GM23248 (cell line): ENCODE measurements around the gene SIX2.

Experiments used
- EZH2 ChIP-seq: fragments of 200-600 bp; sonication (generic); IDR thresholded peaks from 2 replicates; pipeline ENCODE4 v1.6.1; 2018; ENCODE audit warnings: antibody characterized with exemption, mild to moderate bottlenecking; ENCODE audit not compliant: insufficient read depth, poor library complexity, severe bottlenecking
- EZH2phosphoT487 ChIP-seq: fragments of 200-600 bp; sonication (generic); IDR thresholded peaks from 2 replicates; pipeline ENCODE4 v1.6.1; 2018; ENCODE audit warnings: antibody characterized with exemption, moderate library complexity, mild to moderate bottlenecking, low read depth; ENCODE audit not compliant: insufficient read depth

DNA sequence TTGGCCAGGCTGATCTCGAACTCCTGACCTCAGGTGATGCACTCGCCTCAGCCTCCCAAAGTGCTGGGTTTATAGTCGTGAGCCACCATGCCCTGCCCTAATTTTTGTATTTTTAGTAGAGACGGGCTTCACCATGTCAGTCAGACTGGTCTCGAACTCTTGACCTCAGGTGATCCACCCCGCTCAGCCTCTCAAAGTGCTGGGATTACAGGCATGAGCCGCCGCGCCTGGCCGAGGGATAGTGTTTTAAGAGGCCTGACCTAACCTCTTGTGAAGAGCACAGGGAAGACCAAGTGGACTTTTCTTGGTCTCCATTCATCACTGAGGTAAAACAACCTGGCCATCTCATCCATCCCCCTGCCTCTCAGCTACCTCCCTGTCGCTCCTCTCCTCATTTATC is 29.7 kb downstream of the SIX2 start:
- TF ChIP-seq EZH2phosphoT487 (no peak), EZH2 (no peak)
